GM20431 (cell line): ENCODE results near the gene SOX4.

Experiments
- in situ Hi-C: fragments of 300-500 bp; cut with MseI, MboI; formaldehyde crosslinking; loops from one replicate; pipeline ENCODE4 v1.15.0; 2020; ENCODE audit warnings: low sequenced_read_pairs; ENCODE audit not compliant: unreplicated experiment

Gene SOX4

DNA sequence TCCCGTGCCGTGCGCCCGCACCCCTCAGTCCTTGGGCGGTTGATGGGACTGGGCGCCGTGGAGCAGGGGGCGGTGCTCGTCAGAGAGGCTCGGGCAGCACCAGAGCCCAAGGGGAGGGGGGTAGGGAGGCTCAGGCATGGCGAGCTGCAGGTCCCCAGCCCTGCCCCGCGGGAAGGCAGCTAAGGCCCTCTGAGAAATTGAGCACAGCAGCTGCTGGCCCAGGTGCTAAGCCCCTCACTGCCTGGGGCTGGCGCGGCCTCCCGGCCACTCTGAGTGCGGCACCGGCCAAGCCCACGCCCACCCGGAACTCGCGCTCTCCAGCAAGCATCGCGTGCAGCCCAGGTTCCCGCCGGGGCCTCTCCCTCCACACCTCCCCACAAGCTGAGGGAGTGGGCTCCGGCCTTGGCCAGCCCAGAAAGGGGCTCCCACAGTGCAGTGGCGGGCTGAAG is 16.4 kb downstream of the SOX4 start:
- in situ Hi-C loops = no loop called here

DNA sequence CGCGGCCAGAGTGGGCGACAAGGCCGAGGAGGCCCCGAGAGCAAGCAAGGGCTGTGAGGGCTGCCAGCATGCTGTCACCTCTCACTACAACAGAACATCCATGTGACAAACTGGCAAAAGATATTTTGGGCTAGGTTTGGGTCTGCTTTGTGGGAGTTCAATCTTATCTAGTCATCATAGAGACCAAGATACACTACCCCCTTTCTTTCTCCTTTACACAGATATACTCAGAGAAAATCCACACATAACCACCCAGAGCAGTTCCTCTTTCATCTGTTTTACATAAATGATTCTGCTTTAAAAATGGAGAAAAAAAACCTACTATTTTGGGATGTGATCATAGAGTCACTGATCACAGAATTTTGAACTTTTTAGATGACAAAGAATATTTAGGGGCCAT is 16.8 kb downstream of the SOX4 start:
- in situ Hi-C loops = no loop called here

DNA sequence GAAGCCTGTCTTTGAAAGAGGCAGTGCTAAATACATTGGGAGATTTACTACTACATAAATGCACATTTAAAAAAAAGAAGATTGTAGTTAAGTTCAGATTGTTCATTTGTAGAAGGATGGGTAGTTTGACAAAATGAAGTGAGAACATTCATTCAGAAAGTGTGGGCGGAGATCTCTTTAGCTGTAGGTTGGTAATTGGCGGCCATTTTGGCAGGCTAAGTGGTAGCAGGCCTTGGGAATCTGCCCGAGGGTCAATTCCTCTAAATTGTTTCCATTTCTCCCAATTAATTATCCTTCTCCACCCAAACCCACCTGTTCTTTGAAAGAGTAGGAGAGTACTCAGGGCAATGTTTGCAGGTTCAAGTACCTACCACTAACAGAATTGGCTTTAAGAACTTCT is 17.9 kb downstream of the SOX4 start:
- in situ Hi-C loops = no loop called here

GRCh38 chr6:21612067-21612745 is 18.7 kb downstream of the SOX4 start:
- in situ Hi-C loops = no loop called here

- in situ Hi-C loops = no loop called here
Observed at GRCh38 chr6:21613809-21614208, 20.3 kb downstream of the SOX4 start.

- in situ Hi-C loops = no loop called here
Observed at GRCh38 chr6:21614226-21614625, 20.7 kb downstream of the SOX4 start.

DNA sequence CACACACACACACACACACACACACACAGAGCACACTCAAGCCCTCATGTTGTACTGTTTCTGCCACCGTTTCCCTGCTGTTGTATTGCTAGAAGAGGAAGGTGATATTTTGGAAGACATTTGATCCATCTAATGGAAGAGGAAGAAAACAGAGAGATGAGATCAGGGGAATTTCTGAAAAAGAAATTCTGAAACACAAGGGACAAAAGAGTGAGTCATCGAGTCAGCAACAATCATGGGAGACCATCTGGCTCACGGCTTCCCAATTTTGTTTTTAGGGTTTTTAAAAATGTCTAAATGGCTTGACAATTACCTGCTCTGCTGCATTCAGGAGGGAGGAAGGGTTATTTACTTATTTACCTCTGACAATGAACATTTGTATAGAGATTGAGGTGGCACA is 22.0 kb downstream of the SOX4 start:
- in situ Hi-C loops = no loop called here

GRCh38 chr6:21616005-21616404 is 22.5 kb downstream of the SOX4 start:
- in situ Hi-C loops = no loop called here

DNA sequence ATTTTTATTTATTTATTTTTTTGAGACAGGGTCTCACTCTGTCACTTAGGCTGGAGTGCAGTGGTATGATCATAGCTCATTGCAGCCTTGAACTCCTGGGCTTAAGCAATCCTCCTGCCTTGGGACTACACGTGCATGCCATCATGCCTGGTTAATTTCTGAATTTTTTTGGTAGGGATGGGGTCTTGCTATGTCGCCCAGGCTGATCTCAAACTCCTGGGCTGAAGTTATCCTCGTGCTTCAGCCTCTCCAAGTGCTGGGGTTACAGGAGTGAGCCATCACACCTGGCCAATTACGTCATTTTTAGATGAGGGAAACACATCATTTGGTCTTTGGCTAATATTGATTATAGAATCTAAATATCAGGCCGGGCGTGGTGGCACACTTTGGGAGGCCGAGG is 32.1 kb downstream of the SOX4 start:
- in situ Hi-C loops = no loop called here

DNA sequence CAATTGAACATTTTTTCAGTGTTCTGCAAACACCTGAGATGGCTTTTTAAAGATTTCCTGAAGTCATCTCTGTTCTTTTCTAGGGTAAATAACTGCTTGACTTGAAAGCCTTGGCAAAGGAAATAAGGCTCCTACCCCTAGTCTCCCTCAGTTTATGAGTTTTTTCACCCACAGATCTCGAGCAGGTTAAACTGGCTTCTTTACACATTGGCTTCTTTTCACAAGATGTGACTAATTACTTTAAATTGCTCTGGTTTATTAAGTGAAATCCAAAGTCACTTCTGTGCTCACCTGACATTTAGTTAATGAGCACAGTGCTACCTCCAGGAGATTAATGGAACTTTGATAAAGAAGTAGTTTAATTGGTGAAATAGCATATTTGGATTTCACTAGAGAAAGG is 33.2 kb downstream of the SOX4 start:
- in situ Hi-C loops = no loop called here

DNA sequence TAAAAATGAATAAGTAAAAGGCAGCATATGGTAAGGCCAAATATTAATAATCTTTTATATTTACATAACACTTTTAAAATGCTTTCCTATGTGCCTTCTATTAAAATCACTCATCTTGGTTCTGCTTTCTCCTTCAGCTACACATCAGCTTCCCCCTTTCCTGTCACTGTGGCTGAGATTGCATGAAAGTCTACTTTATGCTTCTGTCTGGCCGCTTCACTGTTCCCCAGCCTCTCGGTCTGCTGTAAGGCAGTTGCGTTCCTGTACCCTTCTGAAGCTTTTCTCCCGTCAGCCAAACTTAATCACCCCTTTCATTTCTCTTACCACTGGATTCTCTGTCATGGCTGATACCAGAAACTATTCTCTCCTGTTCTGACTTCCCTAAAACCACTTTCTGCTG is 34.6 kb downstream of the SOX4 start:
- in situ Hi-C loops = no loop called here

DNA sequence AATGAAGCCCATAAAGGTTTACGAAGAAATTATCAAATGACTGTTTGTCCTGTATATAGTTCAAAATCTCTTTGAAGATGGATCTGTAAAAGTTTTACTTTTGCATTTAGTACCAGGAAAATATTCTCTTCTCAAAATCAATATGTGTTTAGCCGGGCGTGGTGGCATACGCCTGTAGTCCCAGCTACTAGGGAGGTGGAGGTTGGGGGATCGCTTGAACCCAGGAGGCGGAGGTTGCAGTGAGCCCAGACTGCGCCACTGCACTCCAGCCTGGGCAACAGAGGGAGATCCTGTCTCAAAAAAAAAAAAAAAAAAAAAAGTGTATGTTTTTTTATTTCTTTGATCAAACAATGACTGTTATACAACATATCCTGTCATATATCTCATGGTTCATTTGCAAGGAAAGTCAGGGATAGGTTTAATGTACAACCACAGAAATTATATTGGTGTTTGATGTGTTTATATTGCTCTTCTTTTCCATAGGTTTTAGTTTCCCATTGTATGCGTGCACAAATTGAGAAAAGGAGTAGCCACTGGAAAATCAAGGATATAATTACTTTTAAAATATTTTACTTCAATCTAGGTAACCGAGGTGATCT is 40.1 kb downstream of the SOX4 start:
- in situ Hi-C loops = no loop called here

DNA sequence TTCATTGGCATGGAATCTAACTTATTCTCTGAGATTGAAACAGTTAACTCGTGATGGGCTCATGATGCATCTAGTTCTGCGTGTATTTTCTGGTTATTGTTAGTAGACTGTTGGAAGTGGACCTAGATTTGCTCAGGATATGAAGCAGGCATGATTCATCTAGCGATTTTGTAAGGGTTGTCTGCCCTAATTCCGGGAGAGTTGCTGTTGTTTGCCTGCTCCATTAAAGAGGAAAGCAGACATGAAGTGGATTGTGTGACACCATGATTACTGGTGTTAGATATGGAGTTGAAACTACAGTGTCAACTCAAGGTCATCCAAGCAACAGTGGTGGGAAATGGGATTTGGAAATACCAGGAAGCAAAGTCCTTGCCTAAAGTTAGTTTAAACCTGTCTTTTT is 41.0 kb downstream of the SOX4 start:
- in situ Hi-C loops = no loop called here

DNA sequence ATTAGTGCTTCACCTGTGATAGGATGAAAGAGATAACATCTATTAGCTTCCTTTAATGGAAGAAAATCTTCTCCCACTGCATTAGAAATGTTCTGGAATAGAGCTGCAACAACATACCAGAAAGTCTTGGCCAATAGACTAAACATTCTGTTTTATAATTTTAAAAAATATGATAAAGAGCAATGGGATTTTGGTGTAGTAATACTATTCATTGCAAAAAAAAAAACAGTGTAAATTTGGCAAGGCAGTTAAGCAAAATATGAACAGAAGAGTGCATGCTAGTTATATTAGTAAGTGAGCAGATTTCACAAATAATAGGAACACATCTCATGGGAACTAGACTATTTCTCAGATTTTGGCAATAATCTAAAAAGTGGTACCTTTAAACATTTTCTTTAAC is 43.3 kb downstream of the SOX4 start:
- in situ Hi-C loops = no loop called here

DNA sequence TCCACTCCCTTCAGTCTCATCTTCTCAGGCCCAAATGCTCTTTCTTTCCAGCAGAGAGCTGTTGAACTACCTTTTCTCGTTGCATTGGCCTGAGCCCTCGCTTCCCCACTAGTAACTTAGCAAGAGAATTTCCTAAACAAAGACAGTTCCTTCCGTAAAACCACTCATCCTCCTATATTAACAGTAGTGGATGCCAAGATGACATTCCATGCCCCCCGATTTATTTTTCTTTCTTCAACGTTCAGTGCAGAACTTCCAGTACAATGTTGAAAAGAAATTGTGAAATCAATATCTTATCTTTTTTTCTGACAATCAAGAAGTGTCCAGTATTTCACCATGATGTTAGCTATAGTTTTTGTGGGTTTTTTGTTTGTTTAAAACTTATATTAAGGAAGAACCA is 45.8 kb downstream of the SOX4 start:
- in situ Hi-C loops = no loop called here
